HUES48 (cell line): ENCODE data around the gene OR2T1.
"Not testable (repeated sequence)": the region's sequence is repeated elsewhere in the genome, so short reads cannot be mapped to it uniquely, and the experiment has no call there.

Source experiments
- H3K27ac ChIP-seq: one replicate; pipeline ENCODE4 v1.7.0; 2013; ENCODE audit warnings: low read depth, low read length, inconsistent platforms
- H3K27me3 ChIP-seq: 2 replicates; pipeline ENCODE4 v1.6.1; 2013; ENCODE audit warnings: mild to moderate bottlenecking, low read length; ENCODE audit not compliant: control insufficient read depth, insufficient read depth
- H3K36me3 ChIP-seq: 2 replicates; pipeline ENCODE4 v1.6.1; 2013; ENCODE audit warnings: low read length; ENCODE audit not compliant: control insufficient read depth, insufficient read depth
- H3K4me1 ChIP-seq: 2 replicates; pipeline ENCODE4 v1.6.1; 2013; ENCODE audit warnings: mild to moderate bottlenecking, low read length; ENCODE audit not compliant: control insufficient read depth, insufficient read depth
- H3K4me3 ChIP-seq: 2 replicates; pipeline ENCODE4 v1.5.1; 2013; ENCODE audit warnings: mild to moderate bottlenecking, low read depth, low read length
- H3K9ac ChIP-seq: 2 replicates; pipeline ENCODE4 v1.6.1; 2013; ENCODE audit warnings: mild to moderate bottlenecking, low read depth, low read length, moderate library complexity
- H3K9me3 ChIP-seq: 2 replicates; pipeline ENCODE4 v1.6.1; 2013; ENCODE audit warnings: low read length; ENCODE audit not compliant: control insufficient read depth, insufficient read depth

Gene OR2T1

DNA sequence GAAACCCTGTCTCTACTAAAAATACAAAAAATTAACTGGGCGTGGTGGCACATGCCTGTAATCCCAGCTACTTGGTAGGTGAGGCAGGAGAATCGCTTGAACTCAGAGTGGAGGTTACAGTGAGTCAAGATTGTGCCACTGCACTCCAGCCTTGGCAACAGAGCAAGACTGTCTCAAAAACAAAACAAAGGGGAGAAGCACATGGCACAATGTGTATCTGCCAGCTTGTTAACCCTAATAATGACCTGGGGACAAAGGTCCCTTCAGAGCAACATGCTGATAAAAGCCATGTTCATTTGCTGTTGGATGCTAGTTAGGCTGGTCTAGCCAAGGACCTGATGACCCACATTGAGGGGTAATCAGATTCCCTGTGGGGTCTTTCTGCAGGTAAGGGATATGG, 53.8 kb downstream of the OR2T1 start:
- H3K9ac ChIP-seq, H3K4me3 ChIP-seq, H3K27me3 ChIP-seq, H3K4me1 ChIP-seq, H3K36me3 ChIP-seq, H3K27ac ChIP-seq: not testable (repeated sequence)
- peaks cover 34% of the 10 kb centered on the region for H3K9me3 ChIP-seq
